Fibroblast of lung (primary cell): ENCODE results near the gene LRRC75B. TPM values are rescaled to one million over a fixed set of nuclear protein-coding genes. Genes with fewer than 3 reads are reported as not detected.

ENCODE experiments used
- DNase-seq, 2 donors: peaks; one replicate each; pipeline versions ENCODE4 v3.0.0 to v3.0.0-alpha.2; 2010; ENCODE audit warnings: low read depth in 2 of 2
- H2AFZ ChIP-seq: 2 replicates; pipeline ENCODE4 v1.5.1; 2012; ENCODE audit warnings: low read length, control low read depth, inconsistent platforms
- H3K27ac ChIP-seq: 2 replicates; pipeline ENCODE4 v1.5.1; 2011; ENCODE audit warnings: low read length, control low read depth; ENCODE audit not compliant: insufficient read depth
- H3K27me3 ChIP-seq: 2 replicates; pipeline ENCODE4 v1.5.1; 2011; ENCODE audit warnings: mild to moderate bottlenecking, low read length; ENCODE audit not compliant: control insufficient read depth, insufficient read depth
- H3K36me3 ChIP-seq: 2 replicates; pipeline ENCODE4 v1.5.1; 2011; ENCODE audit warnings: low read length; ENCODE audit not compliant: control insufficient read depth, insufficient read depth
- H3K4me1 ChIP-seq: 2 replicates; pipeline ENCODE4 v1.5.1; 2011; ENCODE audit warnings: low read length; ENCODE audit not compliant: control insufficient read depth, insufficient read depth; ENCODE audit errors: extremely low read depth
- H3K4me2 ChIP-seq: 2 replicates; pipeline ENCODE4 v1.5.1; 2011; ENCODE audit warnings: low read length, control low read depth; ENCODE audit not compliant: insufficient read depth; ENCODE audit errors: extremely low read depth
- H3K4me3 ChIP-seq, 4 experiments: fragments of 200-600 bp in 1 of 4; sonication (generic) in 1 of 4; replicated peaks in 1 of 4; 2 replicates each; pipeline ENCODE4 v1.5.1; 2011 to 2016; ENCODE audit warnings: low read length in 4 of 4, low read depth in 3 of 4, mild to moderate bottlenecking in 3 of 4, control low read depth in 2 of 4, inconsistent platforms in 1 of 4, mixed read lengths in 1 of 4; ENCODE audit not compliant: insufficient read depth in 1 of 4; ENCODE audit errors: control extremely low read depth in 1 of 4
- H3K79me2 ChIP-seq: 2 replicates; pipeline ENCODE4 v1.5.1; 2012; ENCODE audit warnings: mild to moderate bottlenecking, low read length, inconsistent platforms; ENCODE audit not compliant: control insufficient read depth, insufficient read depth
- H3K9ac ChIP-seq: 2 replicates; pipeline ENCODE4 v1.5.1; 2011; ENCODE audit warnings: mild to moderate bottlenecking, low read length, control low read depth; ENCODE audit not compliant: insufficient read depth
- H3K9me3 ChIP-seq: 2 replicates; pipeline ENCODE4 v1.5.1; 2012; ENCODE audit warnings: low read depth, low read length; ENCODE audit not compliant: control insufficient read depth, insufficient read depth
- H4K20me1 ChIP-seq: 2 replicates; pipeline ENCODE4 v1.5.1; 2011; ENCODE audit warnings: low read length; ENCODE audit not compliant: control insufficient read depth, insufficient read depth; ENCODE audit errors: extremely low read depth
- EZH2 ChIP-seq: IDR thresholded peaks from 2 replicates; pipeline ENCODE4 v1.5.1; 2012; ENCODE audit warnings: low read length, control low read depth, mild to moderate bottlenecking; ENCODE audit errors: missing control alignments
- polyA plus RNA-seq, 2 donors: library from polyadenylated mRNA; depleted of rRNA in 1 of 2; stranded (reverse) in 1 of 2; unstranded in 1 of 2; fragments of >200 nt; gene quantifications; 2 replicates each; pipeline ENCODE4 v1.2.1, GENCODE V29; 2011 to 2012; ENCODE audit warnings: missing spikeins in 1 of 2
- total RNA-seq: library from RNA; depleted of rRNA; stranded (reverse); fragments of >200 nt; gene quantifications from 2 replicates; pipeline ENCODE4 v1.2.1, GENCODE V29; 2014
- TF ChIP-seq, protein P1 (sequence below), 2 donors: IDR thresholded peaks in 1 of 2; conservative IDR thresholded peaks in 1 of 2; 1 replicate in 1 of 2; 2 replicates in 1 of 2; pipeline ENCODE4 v1.5.1; 2011 to 2012; ENCODE audit warnings: low read length in 2 of 2, control low read depth in 1 of 2, inconsistent platforms in 1 of 2, low read depth in 1 of 2, mild to moderate bottlenecking in 1 of 2

LRRC75B gene
- total and polyA plus RNA-seq, 2 donors (not counting 1 experiment from before 2014, with no cell fraction given), result 2.9 to 7.9 TPM

DNA sequence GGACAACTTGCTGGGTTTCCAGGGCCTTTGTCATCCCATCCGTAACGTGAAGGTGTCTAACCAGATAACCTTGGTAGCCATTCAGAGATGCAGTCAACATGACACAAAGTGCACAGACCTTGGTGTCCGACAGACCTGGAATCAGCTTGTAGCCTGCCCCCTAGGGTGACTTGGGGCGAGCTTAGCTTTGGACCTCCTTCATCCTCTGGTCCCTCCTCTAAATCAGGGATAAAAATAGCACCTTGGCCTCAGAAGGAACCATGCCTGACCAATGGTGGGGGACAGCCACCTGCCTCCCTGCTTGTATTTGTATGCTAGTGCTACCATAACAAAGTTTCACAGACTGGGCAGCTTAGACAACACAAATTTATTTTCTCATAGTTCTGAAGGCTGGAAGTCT is 33.4 kb downstream of the LRRC75B start:
- peaks cover 11% of the 10 kb centered on the region for H3K36me3 ChIP-seq
- DNase-seq, result no peak
- no peak overlapping the region for H3K27ac ChIP-seq
- H3K4me1 ChIP-seq, result no peaks in the 10 kb centered on the region
- no peak overlapping the region for H3K4me2 ChIP-seq
- H3K4me3 ChIP-seq, result no peak overlapping the region
- TF ChIP-seq, protein P1, sequence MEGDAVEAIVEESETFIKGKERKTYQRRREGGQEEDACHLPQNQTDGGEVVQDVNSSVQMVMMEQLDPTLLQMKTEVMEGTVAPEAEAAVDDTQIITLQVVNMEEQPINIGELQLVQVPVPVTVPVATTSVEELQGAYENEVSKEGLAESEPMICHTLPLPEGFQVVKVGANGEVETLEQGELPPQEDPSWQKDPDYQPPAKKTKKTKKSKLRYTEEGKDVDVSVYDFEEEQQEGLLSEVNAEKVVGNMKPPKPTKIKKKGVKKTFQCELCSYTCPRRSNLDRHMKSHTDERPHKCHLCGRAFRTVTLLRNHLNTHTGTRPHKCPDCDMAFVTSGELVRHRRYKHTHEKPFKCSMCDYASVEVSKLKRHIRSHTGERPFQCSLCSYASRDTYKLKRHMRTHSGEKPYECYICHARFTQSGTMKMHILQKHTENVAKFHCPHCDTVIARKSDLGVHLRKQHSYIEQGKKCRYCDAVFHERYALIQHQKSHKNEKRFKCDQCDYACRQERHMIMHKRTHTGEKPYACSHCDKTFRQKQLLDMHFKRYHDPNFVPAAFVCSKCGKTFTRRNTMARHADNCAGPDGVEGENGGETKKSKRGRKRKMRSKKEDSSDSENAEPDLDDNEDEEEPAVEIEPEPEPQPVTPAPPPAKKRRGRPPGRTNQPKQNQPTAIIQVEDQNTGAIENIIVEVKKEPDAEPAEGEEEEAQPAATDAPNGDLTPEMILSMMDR (conservative IDR thresholded peaks at IDR 0.05 in 1 of 2, IDR thresholded peaks at IDR 0.05 in 1 of 2; ENCODE audit: low read depth in 1 of 2, low read length in 2 of 2), result no peak
- no peak for TF ChIP-seq EZH2
- H3K9ac ChIP-seq, result no peak overlapping the region
- H4K20me1 ChIP-seq, result no peaks in the 10 kb centered on the region
- peaks cover 74% of the 10 kb centered on the region for H3K79me2 ChIP-seq
- H3K27me3 ChIP-seq, result no peaks in the 10 kb centered on the region
- no peak overlapping the region for H2AFZ ChIP-seq
- no peaks in the 10 kb centered on the region for H3K9me3 ChIP-seq

- no peaks in the 10 kb centered on the region for H4K20me1 ChIP-seq
- H3K27ac ChIP-seq, result peak within 1 kb of the TSS; percentile 93
- no peaks in the 10 kb centered on the region for H3K27me3 ChIP-seq
- peak; percentile 98 to 99 for DNase-seq
- peak within 1 kb of the TSS; percentile 94 to 98 (median 96) for H3K4me3 ChIP-seq
- TF ChIP-seq, protein P1 (conservative IDR thresholded peaks at IDR 0.05 in 1 of 2, IDR thresholded peaks at IDR 0.05 in 1 of 2; ENCODE audit: low read depth in 1 of 2, low read length in 2 of 2), result no peak
- no peak for TF ChIP-seq EZH2
- peak within 1 kb of the TSS; percentile 72 for H2AFZ ChIP-seq
- H3K4me2 ChIP-seq, result peak within 1 kb of the TSS; percentile 99
- H3K36me3 ChIP-seq, result peaks cover 8% of the 10 kb centered on the region
- peaks cover 10% of the 10 kb centered on the region for H3K4me1 ChIP-seq
- peaks cover 85% of the 10 kb centered on the region for H3K79me2 ChIP-seq
- peak within 1 kb of the TSS; percentile 93 for H3K9ac ChIP-seq
- H3K9me3 ChIP-seq, result no peaks in the 10 kb centered on the region
These were observed 37.5 kb downstream of the LRRC75B start, which contains the start of gene SNRPD3 for GRCh38 chr22:24555165-24556039. Gene SNRPD3 (plus strand): TSS chr22:24555999. CDS start chr22:24557675, 1,676 bp downstream.

GRCh38 chr22:24554313-24555164 is 38.3 kb downstream of the LRRC75B start, which contains the start of gene GUCD1:
Gene GUCD1 (minus strand): TSS chr22:24555138. CDS start chr22:24554991, 147 bp downstream.
- Histone ChIP-seq H4K20me1 (no peaks in the 10 kb centered on the region), H3K9ac (peak within 1 kb of the TSS; percentile 93), H3K4me2 (peak within 1 kb of the TSS; percentile 99), H3K79me2 (peaks cover 89% of the 10 kb centered on the region), H3K36me3 (peaks cover 8% of the 10 kb centered on the region), H3K9me3 (no peaks in the 10 kb centered on the region), H3K27ac (peak within 1 kb of the TSS; percentile 93), H3K27me3 (no peaks in the 10 kb centered on the region), H2AFZ (peak within 1 kb of the TSS; percentile 72), H3K4me1 (peaks cover 10% of the 10 kb centered on the region), H3K4me3 (peak within 1 kb of the TSS; percentile 94 to 98 (median 96))
- peak; percentile 51 to 61 for DNase-seq
- no peak for TF ChIP-seq EZH2
- TF ChIP-seq, protein P1 (conservative IDR thresholded peaks at IDR 0.05 in 1 of 2, IDR thresholded peaks at IDR 0.05 in 1 of 2; ENCODE audit: low read depth in 1 of 2, low read length in 2 of 2), result no peak
